HG03039 (cell line): ENCODE results near the gene KCND3.

ENCODE experiments used
- ATAC-seq: cut with Tn5 transposase; IDR thresholded peaks from one replicate; pipeline ENCODE4 v1.9.1; 2021; ENCODE audit warnings: mild to moderate bottlenecking, moderate library complexity; ENCODE audit not compliant: unreplicated experiment

The KCND3 gene

DNA sequence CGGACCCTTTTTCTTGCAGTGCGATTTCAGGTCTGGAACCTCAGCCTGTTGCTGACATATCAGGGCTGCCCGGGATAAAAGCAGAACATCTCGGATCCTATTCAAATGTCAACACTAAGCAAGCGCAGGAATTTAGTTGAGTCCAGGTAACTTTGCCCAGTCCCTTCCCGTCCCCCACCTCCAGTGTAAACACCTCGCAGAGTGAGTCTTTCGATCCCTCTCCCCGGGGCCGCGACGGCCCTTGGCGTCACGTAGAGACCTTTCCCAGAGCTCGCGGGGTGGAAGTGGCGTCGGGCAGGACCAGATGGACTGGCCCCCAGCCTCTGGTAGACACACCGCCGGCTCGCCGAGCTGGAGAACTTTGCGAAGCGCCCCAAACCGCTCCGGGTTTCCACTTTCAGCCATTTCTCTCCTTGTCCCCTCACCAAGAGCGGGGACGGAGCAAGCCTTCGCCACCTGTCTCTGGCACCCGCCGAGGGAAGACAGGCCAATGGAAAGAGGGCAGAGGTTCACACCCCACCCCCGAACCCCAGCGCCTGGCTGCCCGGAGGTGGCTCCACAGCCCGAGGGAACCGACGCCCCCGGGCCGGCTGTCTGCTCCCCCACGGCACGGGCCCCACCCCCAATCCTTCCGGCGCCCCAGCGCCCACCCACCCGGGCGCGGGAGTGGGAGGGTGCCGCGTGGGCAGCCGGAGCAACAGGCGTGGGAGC is 570 bp downstream of the KCND3 start:
- ATAC-seq, result no peak

DNA sequence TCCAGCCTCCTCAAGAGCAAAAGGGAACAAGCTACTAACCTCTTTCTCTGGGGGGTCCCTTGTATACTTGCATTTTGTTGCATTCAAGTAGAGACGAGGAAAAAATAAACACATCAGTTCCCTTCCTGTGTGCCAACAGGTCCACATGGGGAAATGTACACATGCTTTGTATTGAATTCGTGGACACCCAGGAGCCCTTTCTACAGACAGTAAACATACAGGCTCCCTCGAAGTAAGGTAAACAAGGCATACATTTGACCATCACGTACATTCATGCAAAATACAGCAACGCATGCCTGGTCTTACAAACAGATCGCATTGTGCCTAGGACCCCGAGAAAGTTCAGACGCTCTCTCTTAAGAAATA is 1.1 kb downstream of the KCND3 start:
- no peak for ATAC-seq

DNA sequence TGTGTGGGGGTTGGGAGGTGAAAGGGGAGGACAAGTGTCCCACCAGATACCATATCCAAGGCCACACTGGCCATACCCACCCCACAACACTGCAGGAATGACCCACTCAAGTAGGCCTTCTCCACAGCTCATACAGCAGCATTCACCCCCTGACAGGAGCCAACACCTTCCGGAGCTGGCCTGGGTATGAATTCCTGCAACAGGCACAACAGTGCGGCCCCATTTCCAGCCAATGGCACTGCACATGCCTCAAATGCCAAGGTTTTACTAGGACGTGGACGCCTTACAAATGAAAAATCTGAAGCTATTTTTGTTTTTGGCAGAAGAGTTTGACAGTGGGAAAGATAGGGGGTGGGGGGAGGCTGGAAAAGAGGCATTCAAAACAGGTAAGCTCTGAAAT is 2.0 kb downstream of the KCND3 start:
- no peak for ATAC-seq

DNA sequence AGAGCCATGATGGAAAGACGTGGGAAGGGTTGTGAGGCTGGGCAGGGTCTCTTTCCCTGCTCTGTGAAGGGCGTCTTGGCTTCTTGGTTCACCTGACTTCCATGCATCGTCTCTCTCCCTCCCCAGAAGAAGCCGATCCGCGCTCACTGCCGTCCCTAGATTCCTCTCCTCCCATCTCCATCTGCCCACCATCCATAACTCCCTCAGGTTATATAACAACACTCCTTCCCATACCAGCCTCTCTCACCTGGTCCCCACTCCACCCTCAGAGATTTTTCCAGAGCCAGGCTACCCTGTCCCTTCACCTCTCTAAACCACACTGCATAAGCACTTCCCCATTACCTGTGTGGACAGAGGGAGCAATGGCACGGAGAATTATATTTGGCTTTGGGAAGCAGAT is 6.0 kb downstream of the KCND3 start:
- no peak for ATAC-seq

DNA sequence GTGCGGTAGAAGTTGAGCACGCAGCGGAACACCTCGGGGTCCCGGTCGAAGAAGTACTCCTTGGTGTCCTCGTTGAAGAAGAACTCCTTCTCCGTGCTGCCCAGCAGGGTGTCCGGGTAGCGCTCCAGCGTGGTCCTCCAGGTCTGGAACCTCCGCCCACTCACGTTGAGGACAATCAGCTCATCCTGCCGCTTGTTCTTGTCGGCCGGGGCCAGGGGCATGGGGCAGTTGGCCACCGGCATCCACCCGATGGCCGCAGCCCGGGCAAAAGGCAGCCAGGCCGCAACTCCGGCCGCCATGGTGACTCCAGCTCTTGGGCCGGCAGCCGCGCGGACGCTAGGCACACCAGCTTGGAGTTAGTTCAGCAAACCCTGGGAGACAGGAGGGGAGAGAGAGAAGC is 7.0 kb downstream of the KCND3 start:
- ATAC-seq, result no peak

DNA sequence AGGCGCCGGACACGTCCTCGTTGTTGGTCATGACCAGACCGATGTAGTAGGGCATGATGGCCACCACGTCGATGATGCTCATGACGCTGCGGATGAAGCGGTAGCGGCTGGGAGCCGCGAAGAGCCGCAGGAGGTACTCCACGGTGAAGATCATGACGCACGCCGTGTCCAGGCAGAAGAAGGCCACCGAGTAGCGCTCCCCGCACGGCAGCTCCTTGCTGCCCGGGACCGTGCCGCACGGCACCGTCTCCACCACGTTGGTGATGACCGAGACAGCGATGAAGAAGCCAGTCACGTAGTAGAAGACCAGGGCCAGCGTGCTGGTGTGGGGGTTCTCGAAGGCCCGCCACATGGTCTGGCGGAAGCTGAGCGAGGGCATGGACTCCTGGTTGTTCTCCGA is 7.6 kb downstream of the KCND3 start:
- no peak for ATAC-seq

DNA sequence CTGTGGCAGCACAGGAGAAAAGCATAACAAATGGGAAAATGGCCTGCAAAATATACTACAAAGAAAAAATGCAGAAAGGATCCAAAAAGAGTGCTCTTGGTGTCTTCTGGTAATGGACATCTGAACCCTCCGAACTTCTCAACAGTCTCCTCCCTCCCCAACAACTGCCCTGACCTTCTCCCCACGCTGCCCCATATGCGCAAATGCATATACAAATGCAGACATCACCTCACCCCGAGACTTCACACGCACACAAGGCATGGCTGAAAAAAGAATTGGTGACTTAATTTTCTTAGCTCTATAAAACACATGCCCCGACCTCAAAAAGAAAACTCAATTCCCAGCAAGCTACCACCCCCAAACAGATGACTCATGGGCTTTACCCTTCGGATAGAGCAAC is 8.4 kb downstream of the KCND3 start:
- no peak for ATAC-seq

DNA sequence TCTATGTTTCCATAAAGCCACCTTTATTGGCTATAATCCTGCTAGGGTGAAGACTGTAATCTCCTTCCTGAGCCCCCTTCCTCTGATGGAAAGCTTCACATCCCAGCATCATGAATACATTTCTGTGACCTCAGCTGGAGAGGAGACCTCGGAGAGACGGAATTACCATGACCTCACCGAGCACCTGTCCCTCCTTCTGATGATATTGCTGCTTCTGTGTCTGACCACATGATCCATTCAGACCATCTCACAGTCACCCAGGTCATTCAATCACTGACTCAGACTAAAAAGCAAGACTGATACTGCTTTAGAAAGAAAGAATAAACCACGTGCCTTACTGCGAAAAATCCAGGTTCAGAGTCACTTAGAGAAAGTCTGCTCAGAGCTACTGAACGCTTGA is 8.8 kb downstream of the KCND3 start:
- ATAC-seq, result no peak

DNA sequence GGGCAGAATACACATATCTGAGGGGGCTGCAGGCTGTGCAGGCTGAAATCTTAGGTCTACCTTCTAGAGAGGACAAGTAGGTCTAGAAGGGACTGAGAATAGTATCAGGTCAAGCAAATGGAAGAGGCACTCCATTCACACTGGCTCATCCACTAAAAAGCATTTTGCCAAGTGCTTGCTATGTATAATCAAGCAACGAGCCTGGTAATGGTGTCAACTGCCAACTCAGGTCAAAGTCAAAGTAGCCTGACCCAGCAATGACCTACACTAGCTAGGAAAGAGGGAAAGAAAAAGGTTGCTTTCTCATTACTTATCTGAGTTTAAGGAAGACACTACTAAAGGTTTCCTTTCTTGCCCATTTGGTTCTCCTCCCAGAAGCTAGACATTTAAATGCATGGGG is 10.8 kb downstream of the KCND3 start:
- no peak for ATAC-seq

DNA sequence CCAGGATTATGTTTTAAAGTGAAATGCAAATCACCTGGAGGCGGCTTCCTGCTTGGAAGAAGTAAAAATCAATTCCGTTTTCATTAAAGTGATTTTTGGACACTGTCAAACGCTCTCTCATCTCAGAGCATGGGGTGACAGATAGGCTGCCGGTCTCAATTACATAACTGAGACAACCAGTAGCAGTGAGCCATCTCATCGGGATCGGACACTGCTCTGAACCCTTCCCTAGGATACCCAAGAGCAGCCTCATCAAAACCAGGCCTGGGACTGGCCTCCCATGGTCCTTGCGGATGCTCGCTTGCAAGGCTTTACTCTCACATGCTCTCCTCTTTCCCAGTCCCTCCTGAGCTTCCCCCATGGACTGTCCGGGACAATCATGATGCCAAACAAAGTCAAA is 12.1 kb downstream of the KCND3 start:
- ATAC-seq, result no peak

DNA sequence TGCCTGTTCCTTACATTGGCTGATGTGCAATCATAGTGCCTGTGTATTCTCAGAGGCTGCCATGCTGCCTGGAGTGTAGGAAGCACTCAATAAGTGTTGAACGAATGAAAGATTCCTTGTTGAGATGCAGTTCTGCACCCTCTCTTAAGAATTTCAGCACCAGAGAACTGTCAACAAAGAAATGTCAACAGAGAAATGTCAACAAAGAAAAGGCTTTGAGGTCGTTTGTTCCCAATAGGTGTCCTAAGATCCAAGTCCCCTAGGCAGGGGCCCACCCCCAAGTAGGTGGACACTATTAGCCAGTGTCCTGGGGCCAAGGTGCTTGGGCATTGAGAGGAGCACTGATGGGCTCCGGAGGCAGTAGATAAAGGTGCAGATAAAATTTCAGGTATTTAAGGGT is 12.6 kb downstream of the KCND3 start:
- no peak for ATAC-seq

DNA sequence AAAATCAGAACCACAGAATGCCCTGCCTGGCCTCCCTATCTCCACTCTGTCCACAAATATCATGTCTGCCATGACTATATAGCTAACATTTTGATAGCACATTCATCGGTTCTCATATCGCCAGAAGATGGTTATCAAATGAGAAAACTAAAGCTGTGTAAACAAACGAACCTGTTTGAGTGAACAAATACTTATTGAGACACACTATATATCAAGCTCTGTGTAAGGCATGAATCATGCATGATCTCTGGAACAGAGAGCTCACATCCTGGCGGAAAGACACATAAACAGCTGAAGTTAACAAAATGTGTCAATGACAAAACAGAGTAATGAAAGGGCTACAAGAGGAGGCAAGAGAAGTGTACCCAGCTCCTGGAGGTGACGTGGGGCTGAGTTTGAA is 13.1 kb downstream of the KCND3 start:
- ATAC-seq, result no peak

DNA sequence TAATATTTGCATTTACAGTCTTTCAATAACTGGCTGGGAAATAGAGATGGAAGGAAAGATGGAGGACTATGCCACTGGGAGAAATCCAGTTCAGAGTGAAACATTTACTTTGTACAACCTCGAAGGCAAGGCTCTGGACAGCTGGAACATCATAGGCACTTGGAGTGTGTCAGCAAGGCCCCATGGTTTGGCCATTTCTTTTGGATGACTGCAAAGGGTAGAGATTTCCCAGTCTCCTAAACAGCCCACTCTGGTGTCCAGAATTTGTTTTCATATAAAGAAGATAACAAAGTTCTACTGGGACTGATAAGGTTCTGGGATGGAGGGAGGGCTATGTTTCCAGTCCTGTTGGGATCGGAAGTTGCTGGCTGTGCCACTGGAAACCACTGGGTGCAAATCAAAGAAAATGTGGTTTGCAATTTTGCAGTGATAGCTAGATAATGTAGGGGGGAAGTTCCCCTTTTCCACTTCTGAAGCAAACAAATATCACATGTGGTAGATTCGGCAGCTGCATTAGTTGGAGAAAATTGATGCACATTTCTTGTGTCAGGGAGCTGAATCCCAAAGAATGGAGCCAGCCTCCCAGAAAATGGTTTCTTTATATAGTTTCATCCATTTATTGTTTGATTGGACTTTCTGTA is 16.2 kb downstream of the KCND3 start:
- no peak for ATAC-seq

DNA sequence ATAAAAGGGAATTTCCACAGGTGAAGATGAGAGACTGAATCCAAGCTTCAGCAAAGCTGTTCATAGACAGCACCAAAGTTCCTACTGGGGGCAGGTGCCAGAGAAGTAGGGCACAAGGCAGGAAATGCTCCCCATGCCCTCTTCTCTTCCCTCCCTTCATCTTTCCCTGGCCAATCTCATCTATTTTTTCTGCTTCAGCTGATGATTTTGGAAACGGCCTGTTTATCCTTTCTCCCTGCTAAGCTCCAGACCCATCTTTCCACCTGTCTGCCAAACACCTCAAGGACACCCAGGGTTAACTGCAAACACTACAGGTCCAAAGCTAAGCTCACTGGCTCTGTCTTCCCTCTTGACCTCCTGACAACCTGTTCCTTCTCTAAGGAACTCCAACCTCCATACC is 18.1 kb downstream of the KCND3 start:
- no peak for ATAC-seq

DNA sequence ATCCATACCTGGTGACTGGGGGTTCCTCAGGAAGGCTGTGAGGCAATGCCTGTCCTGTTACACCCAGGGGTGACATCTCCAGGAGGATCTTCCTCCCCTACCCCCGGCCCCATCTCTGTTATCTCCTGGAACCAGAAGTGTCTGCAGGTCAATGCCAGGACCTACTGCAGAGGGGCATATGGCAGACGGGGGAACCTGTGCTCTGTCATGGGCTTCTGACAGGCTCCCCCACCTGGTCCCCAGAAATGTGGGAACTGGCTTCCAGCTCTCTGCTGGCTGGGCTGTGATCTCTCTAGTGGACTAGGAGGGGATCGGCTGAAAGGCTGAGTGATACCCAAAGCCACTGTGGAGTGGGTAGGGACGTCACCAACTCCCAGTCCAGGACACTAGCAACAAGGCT is 21.0 kb downstream of the KCND3 start:
- ATAC-seq, result no peak

DNA sequence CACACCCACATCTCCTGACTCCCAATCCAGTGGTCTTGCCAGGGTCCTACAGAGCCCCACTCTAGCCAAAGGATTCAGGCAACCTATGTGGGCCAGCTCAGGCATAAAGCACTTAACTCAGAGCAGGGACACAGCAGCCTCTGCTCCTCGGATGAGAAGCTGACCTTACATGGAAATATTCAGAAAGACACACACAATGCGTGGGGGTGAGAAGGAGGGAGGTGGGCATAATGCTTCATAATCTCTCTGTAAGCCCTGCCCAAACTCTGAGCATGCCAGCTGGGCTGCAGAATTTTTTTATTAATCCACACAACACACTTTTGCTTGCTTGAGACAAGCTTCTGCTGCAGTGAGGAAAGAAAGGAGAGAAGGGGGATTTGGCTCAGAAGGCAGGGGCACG is 21.6 kb downstream of the KCND3 start:
- no peak for ATAC-seq

DNA sequence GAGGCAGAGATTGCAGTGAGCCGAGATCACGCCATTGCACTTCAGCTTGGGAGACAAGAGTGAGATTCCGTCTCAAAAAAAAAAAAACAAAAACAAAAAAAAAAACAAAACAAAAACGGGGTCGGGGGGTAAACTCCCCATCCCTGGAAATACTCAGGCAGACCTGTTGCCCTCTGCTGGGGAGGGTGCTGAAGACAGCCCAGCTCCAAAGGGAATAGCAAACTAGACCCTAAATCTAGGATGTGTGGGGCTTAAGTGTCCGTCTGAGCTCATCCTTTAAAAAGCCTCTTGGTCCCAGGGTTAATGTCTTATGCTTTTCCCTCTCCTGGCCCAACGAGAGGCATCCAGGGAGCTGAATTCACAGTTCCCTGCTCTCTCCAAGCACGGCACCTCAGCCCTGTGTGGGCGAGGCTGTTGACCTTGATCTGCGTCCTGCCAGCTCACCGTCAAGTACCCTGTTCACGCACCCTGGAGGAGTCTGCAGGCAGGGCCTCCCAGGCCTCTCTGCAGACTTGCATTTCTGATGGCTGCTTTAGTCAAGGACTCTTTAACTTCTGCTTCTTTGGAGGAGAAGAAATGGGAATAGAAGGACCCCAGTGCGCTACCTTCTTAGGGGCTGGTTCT is 22.3 kb downstream of the KCND3 start:
- ATAC-seq, result no peak

DNA sequence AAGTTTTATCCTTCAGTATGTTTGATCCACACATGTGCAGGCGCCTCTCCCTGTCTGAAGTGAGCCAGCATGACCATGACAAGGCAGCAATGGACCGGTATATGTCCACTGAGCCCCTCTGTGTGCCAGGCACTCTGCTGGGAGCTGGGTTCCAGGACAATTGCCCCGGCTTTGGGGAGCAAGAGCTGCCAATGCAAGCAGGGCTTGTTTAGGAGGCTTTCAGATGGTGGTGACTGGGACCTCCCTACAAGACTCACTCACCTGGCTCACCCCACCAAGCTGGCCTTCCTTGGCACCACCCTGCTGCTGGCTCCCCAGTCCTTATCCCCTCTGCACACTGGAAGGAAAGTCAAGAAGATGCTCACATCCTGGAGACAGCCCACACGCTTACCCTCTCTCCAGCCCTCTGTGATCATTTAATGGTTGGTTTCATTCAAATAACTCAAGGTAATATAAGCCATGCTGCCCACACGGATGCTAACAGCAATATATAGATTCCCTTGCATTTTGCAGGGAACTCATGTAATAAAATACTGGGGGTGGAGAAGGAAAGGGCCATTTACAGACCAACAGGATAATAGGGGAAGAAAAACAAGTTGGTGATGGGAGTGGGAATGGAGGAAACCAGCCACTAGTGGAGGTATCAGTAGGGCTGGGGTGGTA is 23.6 kb downstream of the KCND3 start:
- no peak for ATAC-seq

DNA sequence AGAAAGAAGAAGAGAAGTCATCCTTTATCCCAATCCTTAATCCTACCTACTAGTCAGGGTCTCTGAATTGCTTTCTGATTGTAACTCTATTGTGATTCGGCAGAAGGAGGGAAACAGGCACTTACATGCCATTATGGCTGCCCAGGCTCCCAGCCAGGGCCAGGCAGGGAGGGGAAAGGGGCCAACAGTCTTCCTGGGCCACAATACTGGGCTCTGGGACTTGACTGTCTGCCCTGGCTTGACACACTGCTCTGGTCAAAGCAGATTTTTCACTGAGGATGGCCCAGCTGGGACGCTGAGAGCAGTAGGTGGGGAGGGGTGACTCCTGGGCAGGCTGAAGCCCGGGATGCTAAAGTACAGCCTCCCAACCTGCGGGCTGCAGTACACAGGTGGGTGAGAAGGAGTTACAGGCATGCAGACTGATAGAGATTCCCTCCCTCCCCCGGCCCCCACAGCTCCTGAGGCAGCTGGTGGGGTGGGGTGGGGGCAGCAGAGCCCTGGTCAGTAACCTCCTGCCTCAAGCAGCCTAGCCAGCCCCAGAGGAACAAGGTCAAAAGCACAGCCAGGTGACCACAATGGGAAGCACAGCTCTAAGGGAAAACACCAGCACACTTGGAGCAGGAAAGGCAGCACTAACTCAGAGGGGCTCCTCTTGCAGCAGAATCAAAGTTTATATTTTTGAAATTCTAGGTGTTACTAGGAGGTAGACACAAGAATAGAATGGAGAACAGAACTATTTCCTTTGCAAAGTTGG is 25.3 kb downstream of the KCND3 start:
- no peak for ATAC-seq

DNA sequence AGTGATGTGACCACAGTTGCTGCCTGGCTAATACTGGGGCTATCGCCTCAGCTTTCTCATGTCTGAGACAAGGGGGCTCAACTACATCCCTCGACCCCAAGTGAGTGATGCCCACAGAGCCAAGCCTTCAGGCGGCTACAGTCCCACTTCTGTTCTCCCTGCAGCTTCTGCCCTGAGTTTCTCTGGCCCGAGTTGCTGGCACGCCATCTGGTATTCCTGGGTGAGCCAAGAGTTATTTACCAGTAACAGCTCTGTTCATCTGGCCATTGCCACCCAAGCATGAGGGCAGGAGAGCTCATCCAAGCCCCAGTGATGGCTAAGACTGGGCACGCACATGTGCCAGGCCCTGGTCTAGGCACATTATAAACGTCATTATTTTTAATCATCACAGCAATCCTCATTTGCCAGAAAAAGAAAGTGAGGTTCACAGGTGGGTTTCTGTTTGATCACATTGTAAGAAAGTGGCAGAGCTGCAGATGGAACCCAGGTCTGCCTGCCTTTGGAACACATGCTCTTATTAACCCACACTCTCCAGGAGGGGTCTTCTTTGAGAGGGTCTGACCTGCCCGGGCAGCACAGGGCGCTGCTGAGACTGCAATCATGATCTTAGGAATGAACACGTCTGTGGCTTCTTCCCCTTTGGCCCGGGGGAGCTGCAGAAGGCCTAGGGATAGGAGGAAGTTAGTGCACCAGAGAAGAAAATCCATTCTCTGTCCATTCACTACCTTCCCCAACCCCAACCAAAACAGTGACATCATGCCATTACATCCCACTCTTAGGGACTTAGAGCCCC is 27.5 kb downstream of the KCND3 start:
- no peak for ATAC-seq

DNA sequence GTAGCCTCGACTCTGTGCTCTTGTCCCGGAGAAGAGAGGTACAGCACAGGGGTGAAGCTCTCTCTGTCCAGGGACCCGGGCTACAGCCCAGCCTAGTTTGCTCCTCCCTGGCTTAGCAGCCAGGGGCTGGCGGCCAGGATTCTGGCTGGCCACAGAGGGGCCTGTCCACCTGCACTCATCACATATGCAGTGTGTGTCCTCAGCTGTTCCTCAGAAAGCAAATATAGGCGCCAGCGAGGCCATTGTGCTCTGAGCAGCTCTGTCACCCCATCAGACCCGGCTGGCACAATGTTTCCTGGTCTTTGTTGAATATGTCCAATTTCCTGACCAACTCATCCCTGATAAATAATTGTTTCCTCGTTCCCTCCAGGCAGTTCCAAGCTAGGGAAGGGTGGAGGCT is 28.5 kb downstream of the KCND3 start:
- ATAC-seq, result no peak
